H9 (cell line): ENCODE results near the gene DNAI7. TPM values are rescaled to one million over a fixed set of nuclear protein-coding genes. Genes with fewer than 3 reads are reported as not detected.

Source experiments
- DNase-seq: peaks from one replicate; pipeline ENCODE4 v3.0.0-alpha.2; 2017
- H2AFZ ChIP-seq: one replicate; pipeline ENCODE4 v1.6.1; 2013; ENCODE audit warnings: mild to moderate bottlenecking, low read length, control low read depth, moderate library complexity
- H2AK5ac ChIP-seq: 2 replicates; pipeline ENCODE4 v1.6.1; 2013; ENCODE audit warnings: low read length, control low read depth, mixed read lengths; ENCODE audit not compliant: insufficient read length
- H2BK120ac ChIP-seq: one replicate; pipeline ENCODE4 v1.6.1; 2013; ENCODE audit warnings: low read depth, mild to moderate bottlenecking, low read length, control low read depth, inconsistent platforms; ENCODE audit not compliant: poor library complexity, severe bottlenecking
- H2BK12ac ChIP-seq: 2 replicates; pipeline ENCODE4 v1.6.1; 2013; ENCODE audit warnings: low read length, control low read depth, mixed read lengths, low read depth; ENCODE audit not compliant: insufficient read length
- H2BK15ac ChIP-seq: 2 replicates; pipeline ENCODE4 v1.6.1; 2013; ENCODE audit warnings: low read depth, low read length, control low read depth
- H2BK20ac ChIP-seq: one replicate; pipeline ENCODE4 v1.6.1; 2013; ENCODE audit warnings: low read depth, mild to moderate bottlenecking, low read length, control low read depth, inconsistent platforms; ENCODE audit not compliant: poor library complexity, severe bottlenecking
- H2BK5ac ChIP-seq: 2 replicates; pipeline ENCODE4 v1.6.1; 2013; ENCODE audit warnings: low read length, control low read depth, mixed read lengths; ENCODE audit not compliant: insufficient read length
- H3K14ac ChIP-seq: 2 replicates; pipeline ENCODE4 v1.6.1; 2013; ENCODE audit warnings: low read length, control low read depth; ENCODE audit not compliant: insufficient read depth
- H3K18ac ChIP-seq: 2 replicates; pipeline ENCODE4 v1.6.1; 2013; ENCODE audit warnings: low read depth, mild to moderate bottlenecking, mixed read lengths, low read length, control low read depth; ENCODE audit not compliant: insufficient read length
- H3K23ac ChIP-seq: 2 replicates; pipeline ENCODE4 v1.6.1; 2013; ENCODE audit warnings: low read length, control low read depth, mixed read lengths, low read depth; ENCODE audit not compliant: insufficient read length
- H3K23me2 ChIP-seq: 2 replicates; pipeline ENCODE4 v1.6.1; 2013; ENCODE audit warnings: low read depth, mild to moderate bottlenecking, mixed read lengths, low read length, control low read depth; ENCODE audit not compliant: insufficient read length, poor library complexity, severe bottlenecking
- H3K27ac ChIP-seq: 2 replicates; pipeline ENCODE4 v1.5.1; 2013; ENCODE audit warnings: low read length, control low read depth, mixed read lengths, low read depth; ENCODE audit not compliant: insufficient read length
- H3K27me3 ChIP-seq: 2 replicates; pipeline ENCODE4 v1.6.1; 2013; ENCODE audit warnings: low read length, control low read depth, inconsistent platforms; ENCODE audit not compliant: insufficient read depth
- H3K4ac ChIP-seq: 2 replicates; pipeline ENCODE4 v1.6.1; 2013; ENCODE audit warnings: low read depth, mild to moderate bottlenecking, control low read depth, inconsistent platforms, low read length, moderate library complexity
- H3K4me1 ChIP-seq: 2 replicates; pipeline ENCODE4 v1.6.1; 2013; ENCODE audit warnings: low read length, control low read depth, inconsistent platforms; ENCODE audit not compliant: insufficient read depth
- H3K4me2 ChIP-seq: 2 replicates; pipeline ENCODE4 v1.6.1; 2013; ENCODE audit warnings: low read length, control low read depth, mixed read lengths; ENCODE audit not compliant: insufficient read length, insufficient read depth
- H3K56ac ChIP-seq: 2 replicates; pipeline ENCODE4 v1.6.1; 2013; ENCODE audit warnings: low read depth, mild to moderate bottlenecking, mixed read lengths, low read length, control low read depth; ENCODE audit not compliant: insufficient read length
- H3K79me1 ChIP-seq: 2 replicates; pipeline ENCODE4 v1.6.1; 2013; ENCODE audit warnings: low read depth, mild to moderate bottlenecking, moderate library complexity, low read length, control low read depth, inconsistent platforms; ENCODE audit not compliant: insufficient read depth, poor library complexity, severe bottlenecking
- H3K79me2 ChIP-seq: 2 replicates; pipeline ENCODE4 v1.6.1; 2013; ENCODE audit warnings: low read length, control low read depth, inconsistent platforms; ENCODE audit not compliant: insufficient read depth
- H3K9ac ChIP-seq: 2 replicates; pipeline ENCODE4 v1.6.1; 2013; ENCODE audit warnings: low read length, control low read depth, mixed read lengths; ENCODE audit not compliant: insufficient read length; ENCODE audit errors: extremely low read depth
- H3K9me3 ChIP-seq: one replicate; pipeline ENCODE4 v1.6.1; 2013; ENCODE audit warnings: low read depth, low read length, inconsistent platforms; ENCODE audit not compliant: control insufficient read depth
- H3T11ph ChIP-seq: one replicate; pipeline ENCODE4 v1.6.1; 2013; ENCODE audit warnings: mild to moderate bottlenecking, low read length, control low read depth, inconsistent platforms
- H4K20me1 ChIP-seq: one replicate; pipeline ENCODE4 v1.6.1; 2013; ENCODE audit not compliant: control insufficient read depth, insufficient read length, insufficient read depth
- H4K5ac ChIP-seq: 2 replicates; pipeline ENCODE4 v1.6.1; 2013; ENCODE audit warnings: low read depth, mild to moderate bottlenecking, mixed read lengths, low read length, control low read depth; ENCODE audit not compliant: insufficient read length
- H4K8ac ChIP-seq: replicated peaks from 2 replicates; pipeline ENCODE4 v1.6.1; 2013; ENCODE audit warnings: low read length, control low read depth, mixed read lengths, low read depth; ENCODE audit not compliant: insufficient read length
- H4K91ac ChIP-seq: 2 replicates; pipeline ENCODE4 v1.6.1; 2013; ENCODE audit warnings: low read depth, mild to moderate bottlenecking, moderate library complexity, mixed read lengths, low read length, control low read depth; ENCODE audit not compliant: insufficient read length
- H3K27ac Mint-ChIP-seq, 3 experiments: 2 replicates in 2 of 3; 3 replicates in 1 of 3; pipeline ENCODE4 v1.8.0; 2020 to 2021; ENCODE audit warnings: mixed read lengths in 3 of 3, mild to moderate bottlenecking in 1 of 3, moderate library complexity in 1 of 3
- H3K27me3 Mint-ChIP-seq: 2 replicates; pipeline ENCODE4 v1.8.0; 2021; ENCODE audit warnings: low read depth, mild to moderate bottlenecking, moderate library complexity, mixed read lengths
- H3K36me3 Mint-ChIP-seq, 3 experiments: 2 replicates in 2 of 3; 3 replicates in 1 of 3; pipeline ENCODE4 v1.8.0; 2020 to 2021; ENCODE audit warnings: low read depth in 3 of 3, mixed read lengths in 3 of 3; ENCODE audit not compliant: insufficient read depth in 1 of 3
- H3K4me1 Mint-ChIP-seq, 2 experiments: 2 replicates each; pipeline ENCODE4 v1.8.0; 2020; ENCODE audit warnings: mixed read lengths in 2 of 2
- H3K4me3 Mint-ChIP-seq, 2 experiments: 2 replicates in 1 of 2; 3 replicates in 1 of 2; pipeline ENCODE4 v1.8.0; 2020 to 2021; ENCODE audit warnings: mild to moderate bottlenecking in 2 of 2, mixed read lengths in 2 of 2, moderate library complexity in 1 of 2
- H3K9me3 Mint-ChIP-seq, 2 experiments: 2 replicates in 1 of 2; 3 replicates in 1 of 2; pipeline ENCODE4 v1.8.0; 2020; ENCODE audit warnings: mild to moderate bottlenecking in 2 of 2, mixed read lengths in 2 of 2, moderate library complexity in 1 of 2
- WGBS: extraction: QIAGEN DNeasy Blood & Tissue Kit; methylation state at CpG from one replicate; pipeline ENCODE4 v1.1.7; 2013; ENCODE audit warnings: missing lambda C conversion rate, low lambda C conversion rate, mixed read lengths; ENCODE audit not compliant: insufficient read length; ENCODE audit errors: extremely low coverage; 5-methylcytosine and 5-hydroxymethylcytosine counted together
- total RNA-seq: library from RNA; stranded (reverse); gene quantifications from 2 replicates; pipeline ENCODE4 v1.2.1, GENCODE V29; 2021
- TF ChIP-seq, protein P1 (sequence below): fragments of 200-600 bp; sonication (generic); conservative IDR thresholded peaks from 3 replicates; pipeline ENCODE4 v1.8.0; 2021; ENCODE audit warnings: antibody characterized with exemption, mild to moderate bottlenecking

The DNAI7 gene
- total RNA-seq, 1 experiment from 2014 or later: not detected

GRCh38 chr12:25194214-25194613 lies 746 bp downstream of the DNAI7 start:
- no peaks in the 10 kb centered on the region for H4K20me1 ChIP-seq
- TF ChIP-seq, protein P1, sequence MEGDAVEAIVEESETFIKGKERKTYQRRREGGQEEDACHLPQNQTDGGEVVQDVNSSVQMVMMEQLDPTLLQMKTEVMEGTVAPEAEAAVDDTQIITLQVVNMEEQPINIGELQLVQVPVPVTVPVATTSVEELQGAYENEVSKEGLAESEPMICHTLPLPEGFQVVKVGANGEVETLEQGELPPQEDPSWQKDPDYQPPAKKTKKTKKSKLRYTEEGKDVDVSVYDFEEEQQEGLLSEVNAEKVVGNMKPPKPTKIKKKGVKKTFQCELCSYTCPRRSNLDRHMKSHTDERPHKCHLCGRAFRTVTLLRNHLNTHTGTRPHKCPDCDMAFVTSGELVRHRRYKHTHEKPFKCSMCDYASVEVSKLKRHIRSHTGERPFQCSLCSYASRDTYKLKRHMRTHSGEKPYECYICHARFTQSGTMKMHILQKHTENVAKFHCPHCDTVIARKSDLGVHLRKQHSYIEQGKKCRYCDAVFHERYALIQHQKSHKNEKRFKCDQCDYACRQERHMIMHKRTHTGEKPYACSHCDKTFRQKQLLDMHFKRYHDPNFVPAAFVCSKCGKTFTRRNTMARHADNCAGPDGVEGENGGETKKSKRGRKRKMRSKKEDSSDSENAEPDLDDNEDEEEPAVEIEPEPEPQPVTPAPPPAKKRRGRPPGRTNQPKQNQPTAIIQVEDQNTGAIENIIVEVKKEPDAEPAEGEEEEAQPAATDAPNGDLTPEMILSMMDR: no peak
- no CpG with 5 or more reads among the region's 1 CpG for WGBS
- H3K18ac ChIP-seq: no peak overlapping the region
- no peak overlapping the region for H3K27ac ChIP-seq
- H3K23me2 ChIP-seq: peaks cover 9% of the 10 kb centered on the region
- no peak overlapping the region for H3K4me2 ChIP-seq
- Mint-ChIP-seq H3K9me3 (no peaks in the 10 kb centered on the region; a peak in 1 of 5 replicates), H3K4me1 (peaks cover 12 to 18% of the 10 kb centered on the region in 2 experiments; a peak in 3 of 4 replicates), H3K36me3 (no peaks in the 10 kb centered on the region), H3K27me3 (no peaks in the 10 kb centered on the region), H3K4me3 (peak overlapping the region; percentile 97 to 98), H3K27ac (no peak overlapping the region)
- H2BK5ac ChIP-seq: no peak overlapping the region
- H4K8ac ChIP-seq: no peak overlapping the region
- H3K79me2 ChIP-seq: no peaks in the 10 kb centered on the region
- H4K5ac ChIP-seq: no peak overlapping the region
- H2BK15ac ChIP-seq: no peak overlapping the region
- no peak overlapping the region for H2AFZ ChIP-seq
- H2BK120ac ChIP-seq: peak overlapping the region; percentile 9
- no peaks in the 10 kb centered on the region for H3K4me1 ChIP-seq
- H2BK12ac ChIP-seq: no peak overlapping the region
- H2BK20ac ChIP-seq: no peak overlapping the region
- no peak overlapping the region for H4K91ac ChIP-seq
- H3T11ph ChIP-seq: no peak overlapping the region
- no peak overlapping the region for H2AK5ac ChIP-seq
- no peak overlapping the region for H3K9ac ChIP-seq
- no peak overlapping the region for H3K4ac ChIP-seq
- H3K27me3 ChIP-seq: no peaks in the 10 kb centered on the region
- DNase-seq: no peak
- no peaks in the 10 kb centered on the region for H3K9me3 ChIP-seq
- no peak overlapping the region for H3K14ac ChIP-seq
- no peak overlapping the region for H3K56ac ChIP-seq
- H3K23ac ChIP-seq: no peak overlapping the region
- H3K79me1 ChIP-seq: no peaks in the 10 kb centered on the region
